GM12875 (cell line): ENCODE results near the gene HOATZ.

ENCODE experiments used
- H3K4me3 ChIP-seq: one replicate; pipeline ENCODE4 v1.5.1; 2011; ENCODE audit warnings: low read depth, low read length, control low read depth
- TF ChIP-seq, protein P1 (sequence below): IDR thresholded peaks from 2 replicates; pipeline ENCODE4 v1.5.1; 2011; ENCODE audit warnings: low read depth, mild to moderate bottlenecking, control low read depth, inconsistent platforms, low read length, moderate library complexity, borderline replicate concordance; ENCODE audit not compliant: insufficient read depth

The HOATZ gene

DNA sequence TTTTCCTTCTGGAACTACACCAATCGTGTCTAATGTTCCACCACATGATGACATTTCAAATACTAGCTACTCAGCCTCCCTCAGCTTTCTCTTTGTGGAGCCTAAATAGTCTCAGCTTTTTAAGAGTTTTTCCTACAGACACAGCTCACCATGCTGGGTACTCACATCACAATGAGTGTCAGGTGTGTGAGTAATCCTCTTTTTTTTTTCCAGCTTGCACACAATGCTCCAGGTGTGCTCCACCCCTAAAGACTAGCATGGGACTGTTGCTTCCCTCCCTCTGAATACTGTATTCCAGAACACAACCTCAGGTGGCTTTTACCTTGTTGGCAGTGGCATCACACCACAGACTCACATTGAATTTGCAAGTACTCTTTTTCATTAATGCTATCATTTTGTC is 14.1 kb upstream of the HOATZ start:
- TF ChIP-seq, protein P1, sequence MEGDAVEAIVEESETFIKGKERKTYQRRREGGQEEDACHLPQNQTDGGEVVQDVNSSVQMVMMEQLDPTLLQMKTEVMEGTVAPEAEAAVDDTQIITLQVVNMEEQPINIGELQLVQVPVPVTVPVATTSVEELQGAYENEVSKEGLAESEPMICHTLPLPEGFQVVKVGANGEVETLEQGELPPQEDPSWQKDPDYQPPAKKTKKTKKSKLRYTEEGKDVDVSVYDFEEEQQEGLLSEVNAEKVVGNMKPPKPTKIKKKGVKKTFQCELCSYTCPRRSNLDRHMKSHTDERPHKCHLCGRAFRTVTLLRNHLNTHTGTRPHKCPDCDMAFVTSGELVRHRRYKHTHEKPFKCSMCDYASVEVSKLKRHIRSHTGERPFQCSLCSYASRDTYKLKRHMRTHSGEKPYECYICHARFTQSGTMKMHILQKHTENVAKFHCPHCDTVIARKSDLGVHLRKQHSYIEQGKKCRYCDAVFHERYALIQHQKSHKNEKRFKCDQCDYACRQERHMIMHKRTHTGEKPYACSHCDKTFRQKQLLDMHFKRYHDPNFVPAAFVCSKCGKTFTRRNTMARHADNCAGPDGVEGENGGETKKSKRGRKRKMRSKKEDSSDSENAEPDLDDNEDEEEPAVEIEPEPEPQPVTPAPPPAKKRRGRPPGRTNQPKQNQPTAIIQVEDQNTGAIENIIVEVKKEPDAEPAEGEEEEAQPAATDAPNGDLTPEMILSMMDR: no peak
- no peak overlapping the region for H3K4me3 ChIP-seq

DNA sequence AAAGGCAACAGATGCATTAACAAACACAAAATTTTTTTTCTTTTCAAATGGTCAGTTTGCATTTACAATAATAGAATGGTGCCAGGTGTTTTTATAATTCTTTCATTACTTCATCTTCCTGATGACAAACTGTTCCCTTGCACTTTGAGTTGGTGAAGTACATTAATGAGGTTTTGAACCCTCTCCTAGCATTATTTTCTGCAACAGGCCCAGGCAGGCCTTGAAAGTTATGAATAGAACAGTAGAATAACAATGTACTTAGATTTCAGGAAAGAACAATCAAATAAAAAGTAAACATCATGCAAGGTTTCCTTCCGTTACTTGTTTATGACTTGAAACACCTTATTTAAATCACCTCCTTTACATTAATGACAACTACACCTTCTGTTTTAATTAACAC is 12.0 kb upstream of the HOATZ start:
- TF ChIP-seq, protein P1: no peak
- no peak overlapping the region for H3K4me3 ChIP-seq

DNA sequence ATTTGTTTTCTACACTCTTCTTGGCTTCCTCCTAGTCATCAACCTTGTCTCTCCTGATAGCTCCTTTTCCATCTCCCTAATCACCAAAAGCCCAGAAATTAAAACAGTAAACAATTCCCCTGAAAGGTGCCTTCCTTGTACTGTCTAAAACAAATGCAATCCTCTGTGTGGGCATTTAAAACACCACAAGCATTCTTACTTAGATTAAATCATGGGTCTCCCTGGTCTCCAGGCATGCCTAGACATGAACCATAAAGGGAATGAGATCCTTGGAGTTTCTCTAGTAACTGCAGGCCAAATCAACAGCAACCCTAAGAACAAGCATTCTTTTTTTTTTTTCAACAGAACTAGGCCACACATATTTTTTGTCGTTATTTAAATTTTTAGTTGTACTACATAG is 4.3 kb upstream of the HOATZ start:
- no peak overlapping the region for H3K4me3 ChIP-seq
- TF ChIP-seq, protein P1: no peak

DNA sequence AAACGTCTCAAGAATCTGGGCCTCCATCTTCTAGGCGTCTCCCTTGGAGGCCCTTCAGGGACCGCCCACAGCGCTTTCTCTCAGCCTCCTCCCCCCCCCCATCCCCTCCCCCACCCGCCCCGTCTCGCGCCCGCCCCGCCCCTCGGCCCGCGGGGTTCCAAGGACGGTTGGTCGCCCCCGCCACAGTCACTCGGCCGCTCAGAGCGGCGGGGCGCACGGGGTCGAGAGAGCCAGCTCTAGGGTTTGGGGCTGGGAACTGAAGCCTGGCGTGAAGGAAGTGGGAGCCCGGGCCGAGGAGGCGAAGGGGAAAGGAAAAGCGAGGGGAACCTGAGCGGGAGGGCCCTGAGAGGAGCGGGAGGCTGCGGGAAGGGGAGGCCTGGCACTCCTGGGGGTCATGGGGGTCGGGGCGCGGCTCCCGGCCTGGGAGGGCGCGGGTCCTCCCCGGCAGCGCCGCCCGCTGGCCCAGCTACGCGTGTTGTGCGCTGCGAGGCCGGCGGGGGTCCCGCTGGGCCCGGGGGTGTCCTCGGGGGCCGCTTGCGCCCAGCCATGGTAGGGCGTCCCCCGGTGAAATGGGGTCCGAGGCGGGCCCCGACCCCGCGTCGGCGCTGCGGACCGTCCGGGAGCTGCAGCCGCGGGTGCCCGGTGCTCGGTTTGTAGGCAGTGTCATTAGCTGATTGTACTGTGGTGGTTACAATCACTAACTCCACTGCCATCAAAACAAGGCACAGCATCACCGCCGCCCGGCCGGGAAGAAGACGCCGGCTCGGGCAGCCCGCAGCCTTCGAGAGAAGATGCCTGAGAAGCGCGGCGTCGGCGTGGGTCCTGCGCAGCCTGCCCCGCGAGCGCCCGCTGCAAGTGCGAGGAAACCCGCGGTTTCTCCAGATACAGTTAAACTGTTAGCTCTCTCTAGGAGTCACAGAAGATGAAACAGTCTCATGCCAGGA is 2.0 kb upstream of the HOATZ start, which contains the start of gene BTG4:
Gene BTG4, minus strand, starts transcription at position 91 of the 944 bp plus-strand sequence. CDS start 13,610 bp downstream, outside the sequence.
- no peak within 1 kb of the TSS for H3K4me3 ChIP-seq
- TF ChIP-seq, protein P1: no peak

DNA sequence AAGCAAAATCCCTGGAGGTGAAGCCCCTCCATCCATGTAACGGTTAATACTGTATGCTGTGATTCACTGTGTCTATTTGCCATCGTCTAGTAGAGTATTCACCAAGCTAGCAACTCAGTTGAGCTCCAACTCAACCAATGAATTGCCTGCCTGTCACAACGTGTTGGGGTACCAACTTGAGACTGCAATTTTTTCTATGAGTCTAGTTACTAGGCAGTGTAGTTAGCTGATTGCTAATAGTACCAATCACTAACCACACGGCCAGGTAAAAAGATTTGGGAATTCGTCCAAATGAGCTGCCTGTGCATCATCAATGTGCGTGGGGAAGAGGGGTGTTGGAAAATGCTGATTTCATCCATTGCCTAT is 1.4 kb upstream of the HOATZ start:
- H3K4me3 ChIP-seq: no peak overlapping the region
- TF ChIP-seq, protein P1: no peak

DNA sequence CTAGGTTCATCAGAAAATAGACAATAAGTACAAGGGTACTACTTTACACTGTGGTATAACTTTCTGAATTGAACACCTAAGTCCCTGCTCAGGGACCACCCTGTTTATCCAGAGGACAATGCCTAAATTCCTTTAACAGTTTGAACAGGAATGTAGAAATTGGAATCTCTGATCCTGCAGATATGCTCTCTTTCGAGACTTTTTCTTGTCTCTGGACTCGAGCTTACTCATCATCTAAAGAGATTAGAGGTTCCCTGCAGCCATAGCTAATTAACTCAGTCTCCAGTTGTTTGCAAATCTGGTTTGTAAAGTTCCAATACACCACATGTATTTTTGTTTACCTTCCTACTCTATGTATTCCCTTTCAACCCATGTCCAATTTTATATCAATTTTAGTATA is 1.0 kb downstream of the HOATZ start:
- TF ChIP-seq, protein P1: no peak
- H3K4me3 ChIP-seq: no peak overlapping the region

DNA sequence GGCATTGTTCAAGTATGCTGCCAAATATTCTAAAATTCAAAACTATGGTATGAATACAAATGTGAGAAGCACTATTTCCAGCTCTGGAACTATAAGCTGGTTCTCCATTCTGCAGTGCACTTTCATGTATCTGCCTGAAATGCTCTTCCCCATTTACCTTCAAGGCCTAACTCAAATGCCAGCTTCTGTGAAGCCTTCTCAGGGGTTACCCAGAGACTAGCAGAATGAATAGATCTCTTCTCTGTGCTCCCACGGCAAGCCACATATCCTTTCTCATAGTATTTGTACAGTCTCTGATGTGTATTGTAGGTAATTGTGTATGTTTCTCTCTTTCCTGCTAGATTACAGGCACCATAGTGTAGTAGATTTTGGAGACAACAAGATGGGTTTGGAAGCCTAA is 4.1 kb downstream of the HOATZ start:
- TF ChIP-seq, protein P1: no peak
- no peak overlapping the region for H3K4me3 ChIP-seq
